ENCODE results near the gene IFT81. TPM values are rescaled to one million over a fixed set of nuclear protein-coding genes. Genes with fewer than 3 reads are reported as not detected.

IFT81 gene
- total and polyA plus RNA-seq, 2 of the 13 experiments (the other 11 are each of a cell fraction or from before 2014, with no cell fraction given) = 4.2 to 13.0 TPM

- TF ChIP-seq IRF9 (CRISPR knock-in tag; IDR thresholded peaks at IDR 0.05; ENCODE audit: borderline replicate concordance) = 0 out of 2 replicates have a peak, but pooled peaks have one; percentile 25
- TF ChIP-seq AGO2 (optimal IDR thresholded peaks at IDR 0.05; ENCODE audit: low read depth, low read length) = no peak
- no peak for TF ChIP-seq KLF11 (CRISPR knock-in tag; IDR thresholded peaks at IDR 0.05)
- TF ChIP-seq POGK (CRISPR knock-in tag; conservative IDR thresholded peaks at IDR 0.05) = peak; percentile 66
- no peak for TF ChIP-seq ZNF101 (CRISPR knock-in tag; IDR thresholded peaks at IDR 0.05; ENCODE audit: borderline replicate concordance, low read depth)
- no peak for TF ChIP-seq YEATS2 (CRISPR knock-in tag; IDR thresholded peaks at IDR 0.05; ENCODE audit: borderline replicate concordance)
- 0 out of 2 replicates have a peak, but pooled peaks have one; percentile 15 for TF ChIP-seq FOXC1 (CRISPR knock-in tag; IDR thresholded peaks at IDR 0.05; ENCODE audit: borderline replicate concordance)
- TF ChIP-seq SOX6 (IDR thresholded peaks at IDR 0.05) = no peak
- peak; percentile 95 for TF ChIP-seq SOX6 (CRISPR knock-in tag; IDR thresholded peaks at IDR 0.05)
- peak; percentile 62; the same call in 1 of the 2 replicates for TF ChIP-seq ZNF574 (CRISPR knock-in tag; IDR thresholded peaks at IDR 0.05)
- no peak for TF ChIP-seq POLR2G (IDR thresholded peaks at IDR 0.05; ENCODE audit: low read depth, low read length)
- TF ChIP-seq ZNF124 (CRISPR knock-in tag; IDR thresholded peaks at IDR 0.05) = no peak
- TF ChIP-seq ZXDC (CRISPR knock-in tag; IDR thresholded peaks at IDR 0.05) = 0 out of 2 replicates have a peak, but pooled peaks have one; percentile 57
- peak; percentile 88; the same call in 1 of the 2 replicates for TF ChIP-seq ATF2 (CRISPR knock-in tag; IDR thresholded peaks at IDR 0.05)
- TF ChIP-seq GFI1 (CRISPR knock-in tag; IDR thresholded peaks at IDR 0.05; ENCODE audit: borderline replicate concordance) = peak; percentile 78
- TF ChIP-seq KDM6A (CRISPR knock-in tag; IDR thresholded peaks at IDR 0.05; ENCODE audit: low read depth) = peak; percentile 66; the same call in 1 of the 2 replicates
These were observed 32.9 kb upstream of the IFT81 start (continued) for GRCh38 chr12:110091136-110091711.

All from HepG2 (cell line).